Breast epithelium (tissue), 3 donors: ENCODE results near the gene TARS1.

Experiments used
- POLR2AphosphoS5 ChIP-seq, 3 donors: sonication (generic); formaldehyde crosslinking; IDR thresholded peaks; one replicate each; pipeline ENCODE4 v1.6.1; 2017; ENCODE audit warnings: antibody characterized with exemption in 3 of 3
- TF ChIP-seq, protein P1 (sequence below), 3 donors: fragments of 450-650 bp; IDR thresholded peaks; one replicate each; pipeline ENCODE4 v1.5.1; 2016 to 2017; ENCODE audit warnings: antibody characterized with exemption in 3 of 3, mild to moderate bottlenecking in 3 of 3, moderate library complexity in 3 of 3

DNA sequence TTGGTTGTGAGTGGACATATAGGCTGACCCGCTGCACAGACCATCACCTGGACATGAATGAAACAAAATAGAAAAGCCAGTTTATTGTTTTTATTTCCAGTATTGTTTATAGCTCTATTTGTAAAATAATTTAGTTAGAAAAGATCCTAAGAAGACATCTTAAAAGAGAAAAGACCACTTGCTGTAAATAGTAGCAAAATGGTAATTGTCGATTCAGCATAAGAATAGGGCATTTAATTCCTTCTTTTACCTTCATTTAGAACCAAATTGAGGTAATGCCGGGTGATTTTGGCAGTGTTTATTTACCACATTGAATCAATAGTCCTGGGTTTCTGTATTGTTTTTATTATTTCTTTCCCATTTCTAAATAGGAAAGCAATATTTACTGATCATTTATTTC is 7.4 kb downstream of the TARS1 start:
- TF ChIP-seq, protein P1, sequence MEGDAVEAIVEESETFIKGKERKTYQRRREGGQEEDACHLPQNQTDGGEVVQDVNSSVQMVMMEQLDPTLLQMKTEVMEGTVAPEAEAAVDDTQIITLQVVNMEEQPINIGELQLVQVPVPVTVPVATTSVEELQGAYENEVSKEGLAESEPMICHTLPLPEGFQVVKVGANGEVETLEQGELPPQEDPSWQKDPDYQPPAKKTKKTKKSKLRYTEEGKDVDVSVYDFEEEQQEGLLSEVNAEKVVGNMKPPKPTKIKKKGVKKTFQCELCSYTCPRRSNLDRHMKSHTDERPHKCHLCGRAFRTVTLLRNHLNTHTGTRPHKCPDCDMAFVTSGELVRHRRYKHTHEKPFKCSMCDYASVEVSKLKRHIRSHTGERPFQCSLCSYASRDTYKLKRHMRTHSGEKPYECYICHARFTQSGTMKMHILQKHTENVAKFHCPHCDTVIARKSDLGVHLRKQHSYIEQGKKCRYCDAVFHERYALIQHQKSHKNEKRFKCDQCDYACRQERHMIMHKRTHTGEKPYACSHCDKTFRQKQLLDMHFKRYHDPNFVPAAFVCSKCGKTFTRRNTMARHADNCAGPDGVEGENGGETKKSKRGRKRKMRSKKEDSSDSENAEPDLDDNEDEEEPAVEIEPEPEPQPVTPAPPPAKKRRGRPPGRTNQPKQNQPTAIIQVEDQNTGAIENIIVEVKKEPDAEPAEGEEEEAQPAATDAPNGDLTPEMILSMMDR (IDR thresholded peaks at IDR 0.05): no peak
- no peak for TF ChIP-seq POLR2AphosphoS5 (IDR thresholded peaks at IDR 0.05)
